COLO668 (cell line): ENCODE data around the gene HTT.
"Not testable (repeated sequence)": the region's sequence is repeated elsewhere in the genome, so short reads cannot be mapped to it uniquely, and the experiment has no call there.

ENCODE experiments used
- DNase-seq: peaks from one replicate; lab custom pipeline; 2025; ENCODE audit not compliant: unreplicated experiment; lab: John Stamatoyannopoulos, UW

The HTT gene

DNA sequence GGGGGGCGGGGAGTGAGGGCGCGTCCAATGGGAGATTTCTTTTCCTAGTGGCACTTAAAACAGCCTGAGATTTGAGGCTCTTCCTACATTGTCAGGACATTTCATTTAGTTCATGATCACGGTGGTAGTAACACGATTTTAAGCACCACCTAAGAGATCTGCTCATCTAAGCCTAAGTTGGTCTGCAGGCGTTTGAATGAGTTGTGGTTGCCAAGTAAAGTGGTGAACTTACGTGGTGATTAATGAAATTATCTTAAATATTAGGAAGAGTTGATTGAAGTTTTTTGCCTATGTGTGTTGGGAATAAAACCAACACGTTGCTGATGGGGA lies 1.1 kb downstream of the HTT start:
- DNase-seq, result no peak

DNA sequence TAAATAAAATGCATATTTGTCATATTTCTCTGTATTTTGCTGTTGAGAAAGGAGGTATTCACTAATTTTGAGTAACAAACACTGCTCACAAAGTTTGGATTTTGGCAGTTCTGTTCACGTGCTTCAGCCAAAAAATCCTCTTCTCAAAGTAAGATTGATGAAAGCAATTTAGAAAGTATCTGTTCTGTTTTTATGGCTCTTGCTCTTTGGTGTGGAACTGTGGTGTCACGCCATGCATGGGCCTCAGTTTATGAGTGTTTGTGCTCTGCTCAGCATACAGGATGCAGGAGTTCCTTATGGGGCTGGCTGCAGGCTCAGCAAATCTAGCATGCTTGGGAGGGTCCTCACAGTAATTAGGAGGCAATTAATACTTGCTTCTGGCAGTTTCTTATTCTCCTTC lies 3.3 kb downstream of the HTT start:
- DNase-seq, result no peak

DNA sequence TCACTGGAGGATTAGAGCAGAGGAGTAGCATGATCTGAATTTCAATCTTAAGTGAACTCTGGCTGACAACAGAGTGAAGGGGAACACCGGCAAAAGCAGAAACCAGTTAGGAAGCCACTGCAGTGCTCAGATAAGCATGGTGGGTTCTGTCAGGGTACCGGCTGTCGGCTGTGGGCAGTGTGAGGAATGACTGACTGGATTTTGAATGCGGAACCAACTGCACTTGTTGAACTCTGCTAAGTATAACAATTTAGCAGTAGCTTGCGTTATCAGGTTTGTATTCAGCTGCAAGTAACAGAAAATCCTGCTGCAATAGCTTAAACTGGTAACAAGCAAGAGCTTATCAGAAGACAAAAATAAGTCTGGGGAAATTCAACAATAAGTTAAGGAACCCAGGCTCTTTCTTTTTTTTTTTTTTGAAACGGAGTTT lies 5.2 kb downstream of the HTT start:
- no peak for DNase-seq

DNA sequence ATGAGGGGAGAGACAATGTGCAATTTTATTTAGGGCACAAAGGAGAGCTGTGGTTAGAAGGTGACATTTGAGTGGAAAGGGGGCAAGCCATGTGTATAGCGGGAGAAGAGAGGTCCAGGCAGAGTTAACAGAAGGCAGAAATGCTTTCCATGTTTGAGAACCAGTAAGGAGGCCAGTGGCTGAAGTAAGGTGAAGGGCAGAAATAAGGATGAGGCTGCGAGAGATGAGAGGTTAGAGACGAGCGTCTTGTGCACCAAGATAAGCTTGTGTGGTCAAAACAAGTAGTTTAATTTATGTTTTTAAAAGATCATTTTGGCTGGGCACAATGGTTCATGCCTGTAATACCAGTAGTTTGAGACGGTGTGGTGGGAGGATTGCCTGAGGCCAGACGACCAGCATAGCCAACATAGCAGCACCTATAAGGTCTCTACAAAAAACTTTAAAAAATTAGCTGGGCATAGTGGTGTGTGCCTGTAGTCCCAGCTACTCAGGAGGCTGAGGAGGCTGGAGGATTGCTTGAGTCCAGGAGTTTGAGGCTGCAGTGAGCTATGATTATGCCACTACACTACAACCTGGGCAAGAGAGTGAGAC lies 8.5 kb downstream of the HTT start:
- no peak for DNase-seq

DNA sequence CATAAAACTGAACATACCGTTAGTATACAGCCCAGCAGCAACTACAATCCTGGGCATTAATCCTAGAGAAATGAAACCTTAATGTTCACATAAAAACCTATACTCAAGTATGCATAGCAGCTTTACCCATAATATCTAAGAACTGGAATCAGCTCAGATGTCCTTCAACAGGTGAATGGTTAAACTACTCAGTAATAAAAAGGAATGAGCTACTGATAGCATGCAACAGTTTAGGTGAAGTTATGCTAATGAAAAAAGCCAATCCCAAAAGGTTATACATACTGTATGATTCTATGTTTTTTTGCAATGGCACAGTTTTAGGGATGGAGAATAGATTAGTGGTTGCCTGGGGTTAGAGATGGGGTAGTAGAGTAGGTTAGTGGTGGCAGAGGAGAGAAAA lies 9.3 kb downstream of the HTT start:
- DNase-seq, result no peak

DNA sequence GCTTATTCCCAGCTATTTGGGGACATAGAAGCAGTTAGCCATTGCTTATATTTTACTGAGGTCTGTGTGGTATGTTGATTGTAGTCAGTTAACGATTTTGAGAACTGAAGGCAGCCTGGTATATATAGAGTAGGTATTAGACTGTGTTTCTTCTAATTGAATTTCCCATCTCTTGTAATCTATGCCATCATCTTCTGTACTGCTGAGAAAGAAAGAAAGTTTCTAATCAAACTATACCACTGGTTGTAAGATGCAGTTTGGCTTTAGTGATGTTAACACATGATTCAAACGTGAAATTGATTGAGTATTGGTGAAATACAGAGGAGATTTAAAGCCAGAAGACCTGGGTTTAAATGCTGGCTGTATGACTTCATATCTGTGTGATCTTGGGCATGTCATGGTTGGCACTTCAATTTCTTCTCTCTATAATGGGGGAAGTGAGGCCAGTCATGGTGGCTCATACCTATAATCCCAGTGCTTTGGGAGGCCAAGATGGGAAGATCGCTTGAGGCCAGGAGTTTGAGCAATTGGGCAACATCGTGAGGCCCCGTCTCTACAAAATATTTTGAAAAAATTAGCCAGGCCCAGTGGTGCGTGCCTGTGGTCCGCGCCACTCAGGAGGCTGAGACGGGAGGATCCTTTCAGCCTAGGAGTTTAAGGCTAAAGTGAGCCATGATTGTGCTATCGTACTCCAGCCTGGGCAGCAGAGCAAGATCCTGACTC lies 11.6 kb downstream of the HTT start:
- no peak for DNase-seq

DNA sequence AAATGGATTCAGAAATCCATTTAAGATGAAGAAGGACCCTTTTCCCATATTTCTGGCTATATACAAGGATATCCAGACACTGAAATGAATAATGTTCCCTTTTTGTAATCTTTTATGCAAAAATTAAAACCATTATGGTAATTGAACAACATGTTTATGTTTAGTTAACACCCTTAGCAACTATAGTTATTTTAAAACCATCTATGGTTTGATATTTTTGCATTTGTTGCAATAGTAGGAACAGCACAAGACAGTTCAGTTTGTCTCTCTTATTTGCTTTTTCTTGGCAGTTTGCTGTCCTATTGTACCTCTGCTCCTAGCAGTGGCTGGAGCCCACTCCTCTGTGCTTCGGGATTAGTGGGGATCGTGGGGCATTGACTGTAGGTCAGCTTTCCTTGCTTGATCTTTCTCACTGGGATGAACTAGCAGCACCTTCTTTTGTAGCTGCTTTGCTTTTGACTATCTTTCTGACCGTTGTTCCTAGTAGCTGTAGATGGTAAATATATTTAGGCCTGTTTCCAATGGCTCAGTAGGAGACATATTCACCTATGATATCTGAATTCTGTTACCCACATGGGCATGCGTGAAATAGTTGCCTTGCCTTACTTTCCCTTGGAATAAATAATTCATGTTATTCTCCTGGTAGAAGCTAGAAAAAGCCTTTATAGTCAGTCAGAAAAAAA lies 12.8 kb downstream of the HTT start:
- DNase-seq, result no peak

DNA sequence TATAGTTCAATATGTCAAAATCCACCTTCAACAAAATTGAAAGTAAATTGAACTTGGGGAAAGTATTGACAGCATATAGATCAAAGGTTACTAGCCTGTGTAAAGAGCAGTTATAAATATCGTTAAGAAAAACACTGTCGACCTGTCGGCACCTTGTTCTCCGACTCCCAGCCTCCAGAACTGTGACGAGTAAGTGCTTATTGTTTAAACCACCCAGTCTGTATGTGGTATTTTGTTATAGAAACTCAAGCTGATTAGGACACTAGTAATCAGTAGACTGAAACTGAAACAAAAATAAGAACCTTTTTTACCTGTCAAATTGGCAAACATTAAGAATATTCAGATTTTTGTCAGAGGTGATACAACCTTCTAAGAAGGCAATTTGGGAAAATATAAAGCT lies 17.0 kb downstream of the HTT start:
- no peak for DNase-seq

DNA sequence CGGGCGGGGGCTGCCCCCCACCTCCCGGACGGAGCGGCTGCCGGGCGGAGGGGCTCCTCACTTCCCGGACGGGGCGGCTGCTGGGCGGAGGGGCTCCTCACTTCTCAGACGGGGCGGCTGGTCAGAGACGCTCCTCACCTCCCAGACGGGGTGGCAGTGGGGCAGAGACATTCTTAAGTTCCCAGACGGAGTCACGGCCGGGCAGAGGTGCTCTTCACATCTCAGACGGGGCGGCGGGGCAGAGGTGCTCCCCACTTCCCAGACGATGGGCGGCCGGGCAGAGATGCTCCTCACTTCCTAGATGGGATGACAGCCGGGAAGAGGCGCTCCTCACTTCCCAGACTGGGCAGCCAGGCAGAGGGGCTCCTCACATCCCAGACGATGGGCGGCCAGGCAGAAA lies 20.2 kb downstream of the HTT start:
- DNase-seq, result not testable (repeated sequence)

DNA sequence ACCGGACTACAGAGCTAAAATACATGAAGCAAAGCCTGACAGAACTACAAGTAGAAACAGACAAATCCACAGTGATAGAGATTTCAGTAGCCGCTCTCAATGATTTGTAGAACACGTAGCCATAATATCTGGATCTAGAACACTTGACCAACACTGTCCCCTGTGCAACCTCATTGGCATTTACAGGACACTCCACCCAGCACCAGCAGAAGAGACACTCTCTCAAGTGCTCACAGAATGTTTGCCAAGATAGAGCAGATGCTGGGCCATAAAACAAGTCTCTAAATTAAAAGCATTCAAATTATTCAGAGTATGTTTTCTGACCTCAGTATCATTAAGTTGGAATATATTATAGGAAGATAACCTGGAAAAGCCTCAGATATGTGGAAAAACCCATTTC lies 21.7 kb downstream of the HTT start:
- no peak for DNase-seq

DNA sequence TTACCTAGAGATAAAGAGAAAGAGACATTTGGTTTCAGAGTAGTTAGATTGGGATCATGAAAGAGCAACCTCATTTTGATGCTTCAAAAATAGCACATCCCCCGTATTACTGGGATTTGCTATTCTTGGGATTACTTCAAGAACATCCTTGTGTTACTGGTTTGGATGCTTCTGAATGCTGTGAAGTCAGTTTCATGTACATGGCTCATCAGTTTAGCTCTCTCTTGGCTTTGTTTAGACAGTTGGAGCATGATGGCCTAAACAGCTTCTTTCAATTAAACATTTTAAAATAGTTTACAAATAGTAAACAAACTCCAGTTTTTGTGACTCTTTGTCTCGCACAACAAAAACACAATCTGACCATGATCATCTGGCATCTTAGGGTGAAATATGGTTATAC lies 23.9 kb downstream of the HTT start:
- no peak for DNase-seq

DNA sequence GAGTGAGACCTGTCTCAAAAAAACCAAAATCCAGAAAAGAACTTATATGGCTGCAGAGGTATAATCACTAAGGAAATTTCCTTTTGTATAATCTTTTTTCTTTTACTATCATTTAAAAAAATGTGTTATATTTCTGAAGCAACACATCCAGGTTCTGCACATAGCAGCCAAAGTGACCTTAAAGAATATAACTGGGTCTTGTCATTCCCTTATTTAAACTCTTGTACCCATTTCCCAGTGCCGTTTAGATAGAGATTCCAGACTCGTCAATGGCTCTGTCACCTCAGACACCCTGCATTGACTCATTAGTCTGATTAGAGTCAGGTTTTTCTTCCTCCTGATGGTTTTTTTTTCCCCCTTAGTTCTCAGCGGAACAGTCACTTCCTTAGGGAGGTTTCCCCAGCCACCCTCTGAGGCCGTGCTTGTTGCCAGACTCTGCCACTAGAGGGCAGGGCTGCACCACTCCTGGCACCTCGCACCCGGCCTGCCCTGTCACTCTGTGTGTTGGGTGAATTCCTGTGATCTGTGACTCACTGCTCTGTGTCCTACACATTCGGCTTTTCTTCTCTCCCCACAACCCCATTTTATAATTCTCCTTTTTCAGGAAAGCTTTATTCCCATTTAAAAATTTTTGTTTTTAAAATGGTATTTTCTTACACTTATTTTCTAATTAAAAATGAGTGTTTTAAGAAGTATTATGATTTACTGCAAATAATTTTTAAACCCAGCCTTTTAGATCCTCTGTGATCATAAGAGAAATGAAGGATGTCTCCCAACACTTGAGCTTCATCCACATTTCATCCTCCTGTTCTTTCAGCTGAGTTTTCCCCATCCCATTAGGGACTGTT lies 32.1 kb downstream of the HTT start:
- peak; percentile 64 for DNase-seq

DNA sequence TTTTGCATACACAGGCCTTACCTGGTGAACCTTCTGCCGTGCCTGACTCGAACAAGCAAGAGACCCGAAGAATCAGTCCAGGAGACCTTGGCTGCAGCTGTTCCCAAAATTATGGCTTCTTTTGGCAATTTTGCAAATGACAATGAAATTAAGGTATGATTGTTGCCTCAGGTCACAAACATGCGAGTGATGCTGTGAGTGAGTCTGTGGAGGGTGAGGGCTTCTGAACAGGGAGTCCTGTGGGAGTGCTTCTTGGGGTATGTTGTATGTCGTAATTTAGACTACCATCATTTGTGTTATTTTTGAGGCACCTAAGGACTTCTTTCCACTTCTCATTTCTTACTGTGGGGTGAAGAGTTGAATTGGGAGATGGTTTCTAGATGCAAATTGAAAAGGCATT lies 32.8 kb downstream of the HTT start:
- no peak for DNase-seq

DNA sequence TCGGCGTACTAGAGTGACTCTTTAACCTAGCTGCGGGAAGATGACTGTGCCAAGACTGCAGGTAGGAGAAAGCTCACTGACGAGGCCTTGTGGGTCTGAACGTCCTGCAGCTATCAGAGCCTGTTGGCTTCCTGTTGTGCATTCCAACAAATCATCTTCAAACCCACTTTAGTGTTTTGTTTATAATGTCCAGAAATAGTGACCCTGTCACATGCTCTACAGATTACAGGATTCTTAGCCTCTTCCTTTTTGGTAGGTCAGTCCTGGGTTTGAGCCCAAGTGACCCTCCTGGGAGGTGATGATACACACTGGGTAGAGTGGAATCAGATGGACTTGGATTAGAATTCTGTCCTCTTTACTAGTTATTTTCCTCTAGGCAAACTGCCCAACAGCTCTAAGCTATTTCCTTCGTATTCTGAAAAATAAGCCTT lies 33.2 kb downstream of the HTT start:
- DNase-seq, result no peak

DNA sequence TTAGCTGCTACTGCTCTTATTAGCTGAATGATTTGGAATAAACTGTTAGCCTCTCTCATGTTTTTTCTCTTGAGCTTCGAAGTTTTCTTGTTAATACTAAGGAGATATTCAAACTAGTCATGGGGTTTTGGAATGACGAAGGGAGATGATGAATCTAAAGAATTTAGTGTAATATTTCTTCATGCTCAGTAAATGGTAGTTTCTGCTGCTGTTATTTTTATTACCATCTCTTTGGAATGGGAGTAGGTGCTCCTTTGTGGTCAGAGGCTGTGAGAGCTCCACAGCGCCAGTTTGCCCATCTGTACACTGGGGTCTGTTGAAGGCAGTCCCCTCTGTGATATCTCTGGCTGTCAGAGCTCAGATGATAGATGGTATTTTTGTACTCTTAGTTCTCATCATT lies 33.7 kb downstream of the HTT start:
- no peak for DNase-seq

DNA sequence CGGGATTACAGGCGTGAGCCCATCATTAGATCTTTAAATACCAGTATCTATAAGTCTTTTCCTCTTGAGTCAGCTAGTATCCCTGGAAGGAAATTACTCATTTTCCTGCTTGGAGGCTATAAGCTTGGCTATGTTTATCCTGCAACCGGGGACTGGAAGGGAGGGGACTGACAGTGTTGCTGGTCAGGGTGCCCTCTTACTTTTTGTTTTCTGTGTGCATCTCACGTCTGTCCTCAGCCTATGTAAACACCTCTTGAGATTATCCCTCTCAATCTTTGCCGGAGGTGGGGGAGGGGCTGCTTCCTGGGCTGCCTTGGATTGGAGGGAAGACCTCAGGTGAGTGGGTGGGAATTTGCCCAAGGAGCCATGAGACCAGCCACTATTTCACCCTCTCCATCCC lies 37.0 kb downstream of the HTT start:
- no peak for DNase-seq

DNA sequence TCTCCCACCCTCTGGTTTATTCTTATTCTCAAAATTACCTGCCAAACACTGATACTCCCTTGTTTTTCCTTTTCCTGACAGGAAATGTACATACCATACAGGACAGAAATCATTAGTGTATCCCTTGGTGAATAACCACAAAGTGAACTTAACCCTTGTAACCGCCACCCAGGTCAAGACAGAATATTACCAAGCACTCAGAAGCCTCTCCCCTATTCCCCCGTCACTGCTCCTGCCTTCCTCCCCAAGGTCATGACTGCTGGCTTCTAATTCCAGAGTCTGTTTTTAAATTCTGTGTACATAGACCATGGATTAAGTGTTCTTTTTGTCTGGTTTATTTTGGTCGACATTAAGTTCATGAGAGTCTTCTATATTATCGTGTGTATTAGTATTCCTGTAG lies 37.7 kb downstream of the HTT start:
- no peak for DNase-seq

DNA sequence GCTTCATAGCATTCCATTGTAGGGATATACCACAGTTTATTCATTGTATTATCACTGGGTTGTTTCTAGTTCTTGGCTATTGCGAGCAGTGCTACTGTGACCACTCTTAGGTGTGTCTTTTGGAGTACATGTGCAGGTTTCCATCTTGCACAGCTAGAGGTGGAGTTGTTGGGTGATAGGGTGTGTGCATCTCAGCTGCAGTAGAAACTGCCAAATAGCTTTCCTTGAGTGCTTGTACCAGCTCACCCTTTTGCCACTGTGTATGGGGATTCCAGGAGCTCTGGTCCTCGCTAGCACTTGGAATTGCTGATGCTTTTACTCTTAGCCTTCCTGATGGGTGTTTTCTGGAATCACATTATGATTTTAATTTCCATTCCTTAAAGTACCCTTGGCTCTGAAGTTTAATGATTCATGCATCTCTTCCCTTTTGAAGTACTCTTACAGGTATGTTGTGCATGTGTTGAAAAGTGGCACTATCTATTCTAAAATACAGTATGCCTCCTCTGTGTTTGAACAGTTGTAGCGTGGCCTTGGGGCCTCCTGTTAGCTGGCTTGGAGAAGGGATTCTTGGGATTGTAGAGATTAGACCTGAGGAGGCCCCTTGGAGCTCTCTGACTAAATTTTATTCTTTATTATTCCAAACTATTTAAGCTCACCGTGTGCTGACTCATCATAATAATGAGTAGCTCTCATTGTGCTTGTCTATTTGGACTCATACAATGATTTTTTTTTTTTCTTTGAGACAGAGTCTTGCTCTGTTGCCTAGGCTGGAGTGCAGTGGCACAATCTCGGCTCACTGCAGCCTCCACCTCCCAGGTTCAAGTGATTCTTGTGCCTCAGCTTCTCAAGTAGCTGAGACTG lies 38.4 kb downstream of the HTT start:
- no peak for DNase-seq

DNA sequence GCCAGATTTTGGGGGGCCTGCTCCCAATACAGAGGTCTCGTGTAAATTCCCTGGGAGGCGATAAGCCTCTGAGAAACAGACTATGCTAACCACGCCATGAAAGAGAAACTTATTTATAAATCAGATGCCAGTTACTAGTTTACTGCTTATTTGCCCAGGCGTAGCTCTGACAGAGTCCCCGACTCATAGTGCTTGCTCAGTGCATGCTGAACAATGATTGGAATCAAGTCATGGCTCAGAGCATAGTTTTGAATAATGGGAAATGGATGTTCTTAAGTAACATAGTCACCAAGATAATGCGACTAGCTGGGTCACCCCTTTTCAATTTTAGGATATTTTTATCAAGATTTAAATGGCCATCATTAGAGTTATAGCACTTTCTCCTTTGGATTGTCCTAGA lies 39.9 kb downstream of the HTT start:
- DNase-seq, result no peak

DNA sequence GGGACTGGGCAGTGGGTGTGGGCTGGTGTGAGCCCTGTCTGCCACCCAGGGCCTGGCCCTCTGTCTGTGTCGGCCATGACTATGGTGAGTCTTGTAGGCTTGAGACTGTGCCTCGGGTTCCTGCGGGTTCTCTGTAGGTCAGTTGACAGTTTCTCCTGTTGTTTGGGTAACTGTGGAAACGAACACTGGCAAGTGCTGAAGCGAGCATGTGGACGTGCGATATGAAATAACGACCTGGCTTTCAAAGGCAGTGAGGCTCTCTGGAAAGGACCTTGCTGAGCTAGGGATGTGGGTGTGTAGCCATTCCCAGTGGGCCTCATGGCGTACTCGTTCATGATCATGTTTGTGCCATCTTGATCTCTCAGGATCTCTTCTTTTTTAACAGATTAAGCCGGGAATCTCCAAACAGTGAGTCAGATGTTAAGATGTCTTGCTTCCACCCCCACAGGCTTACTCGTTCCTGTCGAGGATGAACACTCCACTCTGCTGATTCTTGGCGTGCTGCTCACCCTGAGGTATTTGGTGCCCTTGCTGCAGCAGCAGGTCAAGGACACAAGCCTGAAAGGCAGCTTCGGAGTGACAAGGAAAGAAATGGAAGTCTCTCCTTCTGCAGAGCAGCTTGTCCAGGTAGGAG lies 41.3 kb downstream of the HTT start:
- no peak for DNase-seq
